ENCODE results near the gene PHACTR3.

DNA sequence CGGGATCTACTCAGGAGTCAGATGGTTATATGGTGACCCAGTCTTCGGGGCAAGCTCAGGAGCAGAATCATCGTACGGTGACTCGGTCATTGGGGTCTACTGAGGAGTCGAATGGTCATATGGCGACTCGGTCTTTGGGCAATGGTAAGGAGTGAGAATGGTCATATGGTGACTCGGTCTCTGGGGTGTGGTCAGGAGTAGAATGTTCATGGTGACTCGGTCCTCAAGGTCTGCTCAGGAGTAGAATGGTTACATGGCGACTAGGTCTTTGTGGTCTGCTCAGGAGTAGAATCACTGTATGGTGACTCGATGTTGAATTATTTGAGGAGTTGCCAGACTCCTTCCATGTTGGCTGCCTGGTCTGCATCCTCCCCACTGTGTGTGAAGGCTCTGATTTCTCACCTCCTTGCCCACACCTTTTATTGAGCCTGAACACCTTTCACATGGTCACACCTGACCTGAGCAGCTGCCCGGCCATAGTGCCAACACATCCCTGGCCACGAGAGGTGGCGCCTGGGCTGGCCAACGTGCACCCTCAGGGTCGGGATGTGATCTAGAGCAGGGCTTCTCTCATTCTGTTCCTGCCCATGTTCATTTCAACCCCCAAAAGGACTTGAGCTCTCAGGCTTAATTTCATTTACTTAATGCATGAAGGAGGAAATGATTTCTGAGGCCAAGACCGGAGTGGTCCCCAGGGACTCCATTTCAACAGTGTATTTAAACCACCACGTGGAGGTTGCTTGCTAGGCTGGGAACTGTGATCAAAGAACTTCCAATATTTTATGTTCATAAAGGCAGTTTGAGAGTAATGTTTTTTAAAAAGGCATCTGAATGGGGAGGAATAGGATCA is 119.5 kb downstream of the PHACTR3 start:
- TF ChIP-seq, protein P1, sequence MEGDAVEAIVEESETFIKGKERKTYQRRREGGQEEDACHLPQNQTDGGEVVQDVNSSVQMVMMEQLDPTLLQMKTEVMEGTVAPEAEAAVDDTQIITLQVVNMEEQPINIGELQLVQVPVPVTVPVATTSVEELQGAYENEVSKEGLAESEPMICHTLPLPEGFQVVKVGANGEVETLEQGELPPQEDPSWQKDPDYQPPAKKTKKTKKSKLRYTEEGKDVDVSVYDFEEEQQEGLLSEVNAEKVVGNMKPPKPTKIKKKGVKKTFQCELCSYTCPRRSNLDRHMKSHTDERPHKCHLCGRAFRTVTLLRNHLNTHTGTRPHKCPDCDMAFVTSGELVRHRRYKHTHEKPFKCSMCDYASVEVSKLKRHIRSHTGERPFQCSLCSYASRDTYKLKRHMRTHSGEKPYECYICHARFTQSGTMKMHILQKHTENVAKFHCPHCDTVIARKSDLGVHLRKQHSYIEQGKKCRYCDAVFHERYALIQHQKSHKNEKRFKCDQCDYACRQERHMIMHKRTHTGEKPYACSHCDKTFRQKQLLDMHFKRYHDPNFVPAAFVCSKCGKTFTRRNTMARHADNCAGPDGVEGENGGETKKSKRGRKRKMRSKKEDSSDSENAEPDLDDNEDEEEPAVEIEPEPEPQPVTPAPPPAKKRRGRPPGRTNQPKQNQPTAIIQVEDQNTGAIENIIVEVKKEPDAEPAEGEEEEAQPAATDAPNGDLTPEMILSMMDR (IDR thresholded peaks at IDR 0.05; ENCODE audit: low read depth, low read length, missing input control) = no peak
- TF ChIP-seq YY1 (IDR thresholded peaks at IDR 0.05) (no peak), SP1 (IDR thresholded peaks at IDR 0.05) (no peak), EGR1 (IDR thresholded peaks at IDR 0.05; ENCODE audit: low read depth in 2 of 2) (no peak), NR2F2 (IDR thresholded peaks at IDR 0.05) (no peak), FOXA2 (IDR thresholded peaks at IDR 0.05) (no peak), RAD21 (IDR thresholded peaks at IDR 0.05) (no peak), TAF1 (conservative IDR thresholded peaks at IDR 0.05) (no peak), GABPA (IDR thresholded peaks at IDR 0.05 in 1 of 2, conservative IDR thresholded peaks at IDR 0.05 in 1 of 2) (no peak), FOXA1 (IDR thresholded peaks at IDR 0.05) (no peak)
- TF ChIP-seq, protein P2, sequence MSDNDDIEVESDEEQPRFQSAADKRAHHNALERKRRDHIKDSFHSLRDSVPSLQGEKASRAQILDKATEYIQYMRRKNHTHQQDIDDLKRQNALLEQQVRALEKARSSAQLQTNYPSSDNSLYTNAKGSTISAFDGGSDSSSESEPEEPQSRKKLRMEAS (IDR thresholded peaks at IDR 0.05) = no peak
- TF ChIP-seq, protein P3, sequence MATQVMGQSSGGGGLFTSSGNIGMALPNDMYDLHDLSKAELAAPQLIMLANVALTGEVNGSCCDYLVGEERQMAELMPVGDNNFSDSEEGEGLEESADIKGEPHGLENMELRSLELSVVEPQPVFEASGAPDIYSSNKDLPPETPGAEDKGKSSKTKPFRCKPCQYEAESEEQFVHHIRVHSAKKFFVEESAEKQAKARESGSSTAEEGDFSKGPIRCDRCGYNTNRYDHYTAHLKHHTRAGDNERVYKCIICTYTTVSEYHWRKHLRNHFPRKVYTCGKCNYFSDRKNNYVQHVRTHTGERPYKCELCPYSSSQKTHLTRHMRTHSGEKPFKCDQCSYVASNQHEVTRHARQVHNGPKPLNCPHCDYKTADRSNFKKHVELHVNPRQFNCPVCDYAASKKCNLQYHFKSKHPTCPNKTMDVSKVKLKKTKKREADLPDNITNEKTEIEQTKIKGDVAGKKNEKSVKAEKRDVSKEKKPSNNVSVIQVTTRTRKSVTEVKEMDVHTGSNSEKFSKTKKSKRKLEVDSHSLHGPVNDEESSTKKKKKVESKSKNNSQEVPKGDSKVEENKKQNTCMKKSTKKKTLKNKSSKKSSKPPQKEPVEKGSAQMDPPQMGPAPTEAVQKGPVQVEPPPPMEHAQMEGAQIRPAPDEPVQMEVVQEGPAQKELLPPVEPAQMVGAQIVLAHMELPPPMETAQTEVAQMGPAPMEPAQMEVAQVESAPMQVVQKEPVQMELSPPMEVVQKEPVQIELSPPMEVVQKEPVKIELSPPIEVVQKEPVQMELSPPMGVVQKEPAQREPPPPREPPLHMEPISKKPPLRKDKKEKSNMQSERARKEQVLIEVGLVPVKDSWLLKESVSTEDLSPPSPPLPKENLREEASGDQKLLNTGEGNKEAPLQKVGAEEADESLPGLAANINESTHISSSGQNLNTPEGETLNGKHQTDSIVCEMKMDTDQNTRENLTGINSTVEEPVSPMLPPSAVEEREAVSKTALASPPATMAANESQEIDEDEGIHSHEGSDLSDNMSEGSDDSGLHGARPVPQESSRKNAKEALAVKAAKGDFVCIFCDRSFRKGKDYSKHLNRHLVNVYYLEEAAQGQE (IDR thresholded peaks at IDR 0.05) = no peak
- TF ChIP-seq, protein P4, sequence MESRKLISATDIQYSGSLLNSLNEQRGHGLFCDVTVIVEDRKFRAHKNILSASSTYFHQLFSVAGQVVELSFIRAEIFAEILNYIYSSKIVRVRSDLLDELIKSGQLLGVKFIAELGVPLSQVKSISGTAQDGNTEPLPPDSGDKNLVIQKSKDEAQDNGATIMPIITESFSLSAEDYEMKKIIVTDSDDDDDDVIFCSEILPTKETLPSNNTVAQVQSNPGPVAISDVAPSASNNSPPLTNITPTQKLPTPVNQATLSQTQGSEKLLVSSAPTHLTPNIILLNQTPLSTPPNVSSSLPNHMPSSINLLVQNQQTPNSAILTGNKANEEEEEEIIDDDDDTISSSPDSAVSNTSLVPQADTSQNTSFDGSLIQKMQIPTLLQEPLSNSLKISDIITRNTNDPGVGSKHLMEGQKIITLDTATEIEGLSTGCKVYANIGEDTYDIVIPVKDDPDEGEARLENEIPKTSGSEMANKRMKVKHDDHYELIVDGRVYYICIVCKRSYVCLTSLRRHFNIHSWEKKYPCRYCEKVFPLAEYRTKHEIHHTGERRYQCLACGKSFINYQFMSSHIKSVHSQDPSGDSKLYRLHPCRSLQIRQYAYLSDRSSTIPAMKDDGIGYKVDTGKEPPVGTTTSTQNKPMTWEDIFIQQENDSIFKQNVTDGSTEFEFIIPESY (IDR thresholded peaks at IDR 0.05) = no peak
- TF ChIP-seq, protein P5, sequence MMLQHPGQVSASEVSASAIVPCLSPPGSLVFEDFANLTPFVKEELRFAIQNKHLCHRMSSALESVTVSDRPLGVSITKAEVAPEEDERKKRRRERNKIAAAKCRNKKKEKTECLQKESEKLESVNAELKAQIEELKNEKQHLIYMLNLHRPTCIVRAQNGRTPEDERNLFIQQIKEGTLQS (IDR thresholded peaks at IDR 0.05) = no peak

Data from liver (tissue), 3 donors.